Gastroesophageal sphincter (tissue), 4 donors: ENCODE measurements around the gene COLEC11. TPM values are rescaled to one million over a fixed set of nuclear protein-coding genes. Genes with fewer than 3 reads are reported as not detected.

ENCODE experiments used
- ATAC-seq: fragments of 150-250 bp; one replicate; pipeline ENCODE4 v1.9.1; 2016; ENCODE audit warnings: mild to moderate bottlenecking, moderate library complexity
- H3K27ac ChIP-seq, 4 donors: fragments of 200-600 bp; sonication (generic) in 3 of 4; 1 replicate in 3 of 4; 2 replicates in 1 of 4; pipeline ENCODE4 v1.5.1; 2016 to 2019
- H3K27me3 ChIP-seq: fragments of 200-600 bp; sonication (generic); one replicate; pipeline ENCODE4 v1.5.1; 2019
- H3K36me3 ChIP-seq, 2 donors: fragments of 200-600 bp; sonication (generic); one replicate each; pipeline ENCODE4 v1.5.1; 2019; ENCODE audit warnings: control low read depth in 1 of 2
- H3K4me1 ChIP-seq, 3 donors: fragments of 200-600 bp; sonication (generic); 1 replicate in 2 of 3; 2 replicates in 1 of 3; pipeline ENCODE4 v1.5.1; 2016 to 2019; ENCODE audit warnings: control low read depth in 2 of 3
- H3K4me3 ChIP-seq, 2 donors: fragments of 200-600 bp; sonication (generic); one replicate each; pipeline ENCODE4 v1.5.1; 2019; ENCODE audit warnings: mild to moderate bottlenecking in 1 of 2, moderate library complexity in 1 of 2
- H3K9me3 ChIP-seq, 3 donors: fragments of 200-600 bp; sonication (generic); one replicate each; pipeline ENCODE4 v1.5.1; 2017 to 2019; ENCODE audit warnings: control low read depth in 2 of 3
- EP300 ChIP-seq: sonication (generic); formaldehyde crosslinking; IDR thresholded peaks from one replicate; pipeline ENCODE4 v1.6.1; 2017; ENCODE audit warnings: antibody characterized with exemption, mild to moderate bottlenecking
- POLR2A ChIP-seq, 2 donors: fragments of 450-650 bp; IDR thresholded peaks; one replicate each; pipeline ENCODE4 v1.6.1; 2017; ENCODE audit warnings: antibody characterized with exemption in 2 of 2, mild to moderate bottlenecking in 2 of 2, moderate library complexity in 1 of 2
- POLR2AphosphoS5 ChIP-seq: sonication (generic); formaldehyde crosslinking; IDR thresholded peaks from one replicate; pipeline ENCODE4 v1.6.1; 2017; ENCODE audit warnings: antibody characterized with exemption
- WGBS, 2 donors: methylation state at CpG; one replicate each; pipeline ENCODE4 v1.1.5; 2018; ENCODE audit warnings: low coverage in 1 of 2; 5-methylcytosine and 5-hydroxymethylcytosine counted together
- total RNA-seq, 4 donors: library from RNA; depleted of rRNA; stranded (reverse); fragments of >200 nt; gene quantifications; one replicate each; pipeline ENCODE4 v1.1.0, GENCODE V29; 2016
- TF ChIP-seq, protein P1 (sequence below), 4 experiments: fragments of 200-600 bp in 2 of 4; fragments of 450-650 bp in 2 of 4; sonication (generic) in 1 of 4; IDR thresholded peaks; one replicate each; pipeline ENCODE4 v1.5.1; 2017 to 2019; ENCODE audit warnings: antibody characterized with exemption in 4 of 4, mild to moderate bottlenecking in 2 of 4, moderate library complexity in 2 of 4

The COLEC11 gene
- total RNA-seq, 4 donors from 2014 or later = 0.57 to 5.0 (median 3.1) TPM

- TF ChIP-seq, protein P1, sequence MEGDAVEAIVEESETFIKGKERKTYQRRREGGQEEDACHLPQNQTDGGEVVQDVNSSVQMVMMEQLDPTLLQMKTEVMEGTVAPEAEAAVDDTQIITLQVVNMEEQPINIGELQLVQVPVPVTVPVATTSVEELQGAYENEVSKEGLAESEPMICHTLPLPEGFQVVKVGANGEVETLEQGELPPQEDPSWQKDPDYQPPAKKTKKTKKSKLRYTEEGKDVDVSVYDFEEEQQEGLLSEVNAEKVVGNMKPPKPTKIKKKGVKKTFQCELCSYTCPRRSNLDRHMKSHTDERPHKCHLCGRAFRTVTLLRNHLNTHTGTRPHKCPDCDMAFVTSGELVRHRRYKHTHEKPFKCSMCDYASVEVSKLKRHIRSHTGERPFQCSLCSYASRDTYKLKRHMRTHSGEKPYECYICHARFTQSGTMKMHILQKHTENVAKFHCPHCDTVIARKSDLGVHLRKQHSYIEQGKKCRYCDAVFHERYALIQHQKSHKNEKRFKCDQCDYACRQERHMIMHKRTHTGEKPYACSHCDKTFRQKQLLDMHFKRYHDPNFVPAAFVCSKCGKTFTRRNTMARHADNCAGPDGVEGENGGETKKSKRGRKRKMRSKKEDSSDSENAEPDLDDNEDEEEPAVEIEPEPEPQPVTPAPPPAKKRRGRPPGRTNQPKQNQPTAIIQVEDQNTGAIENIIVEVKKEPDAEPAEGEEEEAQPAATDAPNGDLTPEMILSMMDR (IDR thresholded peaks at IDR 0.05) = no peak
- TF ChIP-seq EP300 (no peak), POLR2A (IDR thresholded peaks at IDR 0.05) (no peak), POLR2AphosphoS5 (no peak)
- Histone ChIP-seq H3K36me3 (no peaks in the 10 kb centered on the region), H3K4me1 (no peaks in the 10 kb centered on the region), H3K27me3 (no peaks in the 10 kb centered on the region), H3K4me3 (no peak overlapping the region), H3K9me3 (no peaks in the 10 kb centered on the region), H3K27ac (no peak overlapping the region)
- no peak for ATAC-seq
- WGBS, 2 donors = 87 to 93% methylated on average over 8 to 15 of the region's 18 CpGs
Observed at GRCh38 chr2:3642521-3643215, 47.8 kb downstream of the COLEC11 start.

GRCh38 chr2:3643371-3644245, 48.7 kb downstream of the COLEC11 start:
- H3K4me3 ChIP-seq = no peak overlapping the region
- H3K27ac ChIP-seq = no peak overlapping the region
- 92% methylated on average over 7 of the region's 48 CpGs; no CpG with 5 or more reads in 1 of the 2 donors for WGBS, 2 donors
- no peaks in the 10 kb centered on the region for H3K36me3 ChIP-seq
- H3K9me3 ChIP-seq = no peaks in the 10 kb centered on the region
- H3K27me3 ChIP-seq = no peaks in the 10 kb centered on the region
- no peak for TF ChIP-seq EP300
- no peak for TF ChIP-seq POLR2AphosphoS5
- TF ChIP-seq POLR2A (IDR thresholded peaks at IDR 0.05) = no peak
- TF ChIP-seq, protein P1 (IDR thresholded peaks at IDR 0.05) = no peak
- no peaks in the 10 kb centered on the region for H3K4me1 ChIP-seq
- ATAC-seq = no peak

DNA sequence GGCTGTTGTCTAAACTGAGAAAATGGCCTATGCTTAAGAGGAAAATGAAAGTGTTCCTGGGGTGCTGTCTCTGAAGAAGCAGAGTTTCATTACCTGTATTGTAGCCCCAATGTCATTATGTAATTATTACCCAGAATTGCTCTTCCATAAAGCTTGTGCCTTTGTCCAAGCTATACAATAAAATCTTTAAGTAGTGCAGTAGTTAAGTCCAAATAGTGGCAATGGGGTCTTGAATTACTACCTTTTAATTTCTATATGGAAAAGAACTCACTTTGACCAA, 49.3 kb downstream of the COLEC11 start:
- no peak overlapping the region for H3K27ac ChIP-seq
- H3K27me3 ChIP-seq = no peaks in the 10 kb centered on the region
- TF ChIP-seq POLR2AphosphoS5 (no peak), EP300 (no peak), POLR2A (IDR thresholded peaks at IDR 0.05) (no peak)
- TF ChIP-seq, protein P1 (IDR thresholded peaks at IDR 0.05) = no peak
- H3K9me3 ChIP-seq = no peaks in the 10 kb centered on the region
- no peaks in the 10 kb centered on the region for H3K4me1 ChIP-seq
- H3K36me3 ChIP-seq = no peaks in the 10 kb centered on the region
- ATAC-seq = no peak
- no peak overlapping the region for H3K4me3 ChIP-seq

GRCh38 chr2:3644891-3645605, 50.1 kb downstream of the COLEC11 start:
- TF ChIP-seq, protein P1 (IDR thresholded peaks at IDR 0.05) = no peak
- TF ChIP-seq EP300 (no peak), POLR2A (IDR thresholded peaks at IDR 0.05) (no peak), POLR2AphosphoS5 (no peak)
- H3K27me3 ChIP-seq = no peaks in the 10 kb centered on the region
- no peak overlapping the region for H3K4me3 ChIP-seq
- H3K27ac ChIP-seq = no peak overlapping the region
- 60 to 80% methylated on average over 1 to 2 of the region's 15 CpGs for WGBS, 2 donors
- H3K4me1 ChIP-seq = no peaks in the 10 kb centered on the region
- no peak for ATAC-seq
- no peaks in the 10 kb centered on the region for H3K9me3 ChIP-seq
- H3K36me3 ChIP-seq = no peaks in the 10 kb centered on the region
